ENCODE measurements around the gene INO80E.

DNA sequence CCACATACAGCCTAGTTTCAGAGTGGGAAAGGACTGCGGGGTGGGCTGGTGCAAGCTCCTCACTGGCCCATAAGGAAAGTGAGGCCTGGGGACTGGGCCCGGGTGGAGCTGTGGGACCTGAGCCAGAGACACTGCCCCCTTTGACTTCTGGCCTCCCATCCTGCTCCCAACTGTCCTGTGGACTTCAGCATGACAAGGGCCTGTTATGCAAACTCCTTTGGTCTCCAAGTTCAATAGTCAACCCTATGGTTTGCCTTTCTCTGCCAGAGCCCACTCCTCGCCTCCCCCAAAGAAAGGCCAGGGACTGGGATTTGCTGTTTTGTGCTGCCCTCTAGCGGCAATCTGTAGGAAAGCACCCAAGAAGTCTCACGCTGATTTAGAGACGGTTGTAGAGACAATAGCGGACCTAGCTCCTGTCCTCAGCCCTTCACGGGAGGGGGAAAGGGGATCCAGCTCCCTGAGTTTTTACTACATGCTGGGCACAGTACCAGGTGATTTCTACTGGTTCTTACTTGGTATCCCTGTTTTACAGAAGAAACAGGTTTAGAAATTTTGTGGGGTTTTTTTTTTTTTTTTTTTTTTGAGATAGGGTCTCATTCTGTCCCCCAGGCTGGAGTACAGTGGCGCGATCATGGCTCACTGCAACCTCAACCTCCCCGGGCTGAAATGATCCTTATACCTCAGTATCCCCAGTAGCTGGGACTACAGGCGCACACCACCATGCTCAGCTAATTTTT lies 36.2 kb downstream of the INO80E start:
- TF ChIP-seq, protein P1, sequence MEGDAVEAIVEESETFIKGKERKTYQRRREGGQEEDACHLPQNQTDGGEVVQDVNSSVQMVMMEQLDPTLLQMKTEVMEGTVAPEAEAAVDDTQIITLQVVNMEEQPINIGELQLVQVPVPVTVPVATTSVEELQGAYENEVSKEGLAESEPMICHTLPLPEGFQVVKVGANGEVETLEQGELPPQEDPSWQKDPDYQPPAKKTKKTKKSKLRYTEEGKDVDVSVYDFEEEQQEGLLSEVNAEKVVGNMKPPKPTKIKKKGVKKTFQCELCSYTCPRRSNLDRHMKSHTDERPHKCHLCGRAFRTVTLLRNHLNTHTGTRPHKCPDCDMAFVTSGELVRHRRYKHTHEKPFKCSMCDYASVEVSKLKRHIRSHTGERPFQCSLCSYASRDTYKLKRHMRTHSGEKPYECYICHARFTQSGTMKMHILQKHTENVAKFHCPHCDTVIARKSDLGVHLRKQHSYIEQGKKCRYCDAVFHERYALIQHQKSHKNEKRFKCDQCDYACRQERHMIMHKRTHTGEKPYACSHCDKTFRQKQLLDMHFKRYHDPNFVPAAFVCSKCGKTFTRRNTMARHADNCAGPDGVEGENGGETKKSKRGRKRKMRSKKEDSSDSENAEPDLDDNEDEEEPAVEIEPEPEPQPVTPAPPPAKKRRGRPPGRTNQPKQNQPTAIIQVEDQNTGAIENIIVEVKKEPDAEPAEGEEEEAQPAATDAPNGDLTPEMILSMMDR (conservative IDR thresholded peaks at IDR 0.05; ENCODE audit: low read length) = peak; percentile 94
- TF ChIP-seq EZH2phosphoT487 (IDR thresholded peaks at IDR 0.05; ENCODE audit: borderline replicate concordance) = no peak

Data from Loucy (cell line).